ENCODE results near the gene MSX2. TPM values are rescaled to one million over a fixed set of nuclear protein-coding genes. Genes with fewer than 3 reads are reported as not detected.

The MSX2 gene
- total RNA-seq, 5 donors from 2014 or later (not counting 1 experiment from before 2014, with no cell fraction given), result not detected

DNA sequence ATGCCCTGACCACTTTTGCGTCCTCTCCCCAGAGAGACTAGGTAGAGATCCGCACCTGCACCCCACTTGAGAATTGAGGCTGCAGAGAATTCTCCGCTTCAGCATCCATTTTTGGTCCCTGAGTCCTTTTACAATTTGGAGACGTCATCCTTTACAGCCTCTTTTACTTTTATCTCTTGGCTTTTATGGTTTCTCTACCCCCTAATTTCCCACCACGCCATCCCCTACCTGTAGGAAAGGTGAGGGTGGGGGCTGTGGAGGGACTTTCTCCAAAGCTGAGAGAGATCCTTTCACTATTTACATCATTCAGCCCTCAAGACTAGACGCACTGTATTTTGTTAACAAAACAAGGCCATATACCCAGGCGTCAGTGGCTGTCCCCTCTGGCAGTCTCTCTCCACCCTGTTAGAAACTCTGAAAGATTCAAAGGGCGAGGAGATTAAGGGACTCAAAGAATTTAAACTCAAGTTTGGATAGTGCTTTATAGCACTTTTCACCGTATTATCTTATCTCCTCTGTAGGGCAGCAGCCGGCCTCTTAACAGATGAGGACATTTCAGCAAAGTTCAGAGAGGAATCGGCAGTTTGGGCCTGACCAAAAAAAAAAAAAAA lies 1.7 kb downstream of the MSX2 start:
- H3K4me3 ChIP-seq (ENCODE audit: control insufficient read depth in 1 of 2, extremely low read depth in 1 of 2, low read length in 1 of 2), result no peak overlapping the region
- no peak overlapping the region for H3K27ac ChIP-seq (ENCODE audit: low read length)
- POLR2A ChIA-PET, result no interaction called here
- peaks cover 76 to 88% of the 10 kb centered on the region in 2 donors for H3K27me3 Mint-ChIP-seq
- peaks cover 33 to 53% of the 10 kb centered on the region in 2 experiments for H3K27me3 ChIP-seq (replicated peaks in 1 of 2; ENCODE audit: control insufficient read depth in 2 of 2, extremely low read depth in 1 of 2, insufficient read depth in 2 of 2, low read length in 1 of 2)
- no peak overlapping the region for H3K27ac Mint-ChIP-seq
- DNase-seq (no peak), ATAC-seq (replicated peaks in 1 of 4) (no peak)
- CTCF ChIA-PET, result interaction anchor here in 1 of 2 donors (0.6 kb wide), 1 partner anchor 1151 kb away, joined by 3 read pairs; no protein-coding TSS in a partner anchor
- H3K9me3 Mint-ChIP-seq, result no peaks in the 10 kb centered on the region
- no peaks in the 10 kb centered on the region for H3K36me3 Mint-ChIP-seq
- peak overlapping the region in 2 of 3 donors; percentile 1 to 49 for H3K4me3 Mint-ChIP-seq
- H3K9me3 ChIP-seq, result no peaks in the 10 kb centered on the region
- peaks cover 8 to 19% (median 12%) of the 10 kb centered on the region in 3 donors for H3K4me1 Mint-ChIP-seq
- 44% methylated on average over 7 of the region's 11 CpGs for WGBS (ENCODE audit: insufficient coverage)
- H3K4me1 ChIP-seq (ENCODE audit: control insufficient read depth in 1 of 2, extremely low read depth in 1 of 2, insufficient read depth in 2 of 2, low read length in 2 of 2), result peaks cover 0 to 8% of the 10 kb centered on the region in 2 experiments
- H3K36me3 ChIP-seq (ENCODE audit: control insufficient read depth in 2 of 2, extremely low read depth in 1 of 2, insufficient read depth in 1 of 2, low read length in 1 of 2), result no peaks in the 10 kb centered on the region

DNA sequence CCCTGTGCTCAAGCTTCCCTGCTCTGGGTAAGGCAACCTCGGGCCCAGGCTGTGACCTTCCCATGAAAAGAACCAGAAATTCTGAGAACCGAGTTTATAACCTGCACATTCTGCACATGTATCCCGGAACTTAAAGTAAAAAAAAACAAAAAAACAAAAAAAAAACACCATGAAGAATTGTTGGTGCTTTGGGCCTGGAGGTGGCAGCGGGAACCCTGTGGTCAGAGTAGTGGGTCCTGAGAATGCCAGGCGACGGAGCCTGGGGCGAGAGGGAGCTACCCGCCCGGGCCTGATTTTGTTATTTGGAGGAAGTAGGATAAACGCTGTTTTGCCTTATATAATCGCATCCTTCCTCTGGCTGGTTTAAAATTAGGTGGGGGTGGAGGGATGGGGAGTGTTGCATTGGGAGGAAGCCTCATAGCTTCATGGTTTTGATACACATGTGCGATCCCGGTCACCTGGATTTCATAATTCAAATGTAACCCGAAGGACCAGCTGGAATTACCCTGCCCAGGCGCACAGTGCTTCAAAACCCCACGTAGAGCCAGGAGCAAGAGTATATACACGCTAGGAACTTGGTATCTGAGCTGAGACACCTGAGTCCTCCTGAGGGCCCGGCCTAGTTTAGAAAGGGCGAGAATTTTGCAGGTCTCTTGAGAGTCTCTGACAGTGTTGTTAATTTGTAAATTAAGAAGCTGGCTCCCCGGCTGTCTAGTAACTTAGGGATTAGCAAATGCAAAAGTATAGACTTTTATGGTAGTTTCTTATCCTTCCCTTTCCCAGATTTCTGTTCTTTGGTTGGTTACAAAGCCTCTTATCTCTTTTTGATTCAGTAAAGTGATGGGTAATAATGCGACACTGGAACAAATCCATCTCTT lies 2.8 kb downstream of the MSX2 start:
- Histone ChIP-seq H3K27me3 (replicated peaks in 1 of 2; ENCODE audit: control insufficient read depth in 2 of 2, extremely low read depth in 1 of 2, insufficient read depth in 2 of 2, low read length in 1 of 2) (peaks cover 35 to 55% of the 10 kb centered on the region in 2 experiments), H3K9me3 (no peaks in the 10 kb centered on the region), H3K36me3 (ENCODE audit: control insufficient read depth in 2 of 2, extremely low read depth in 1 of 2, insufficient read depth in 1 of 2, low read length in 1 of 2) (no peaks in the 10 kb centered on the region), H3K27ac (ENCODE audit: low read length) (no peak overlapping the region), H3K4me1 (ENCODE audit: control insufficient read depth in 1 of 2, extremely low read depth in 1 of 2, insufficient read depth in 2 of 2, low read length in 2 of 2) (peaks cover 0 to 8% of the 10 kb centered on the region in 2 experiments), H3K4me3 (ENCODE audit: control insufficient read depth in 1 of 2, extremely low read depth in 1 of 2, low read length in 1 of 2) (no peak overlapping the region)
- ChIA-PET POLR2A (interaction anchor here in 1 of 2 donors (0.6 kb wide), 1 partner anchor 12 kb away, joined by 3 read pairs; no protein-coding TSS in a partner anchor), CTCF (interaction anchor here (0.6 kb wide), 2 partner anchors 308 to 1152 kb away, joined by 3 read pairs; no protein-coding TSS in a partner anchor)
- Mint-ChIP-seq H3K36me3 (no peaks in the 10 kb centered on the region), H3K27ac (no peak overlapping the region), H3K27me3 (peaks cover 73 to 86% of the 10 kb centered on the region in 2 donors), H3K9me3 (no peaks in the 10 kb centered on the region), H3K4me1 (peaks cover 8 to 14% (median 12%) of the 10 kb centered on the region in 3 donors), H3K4me3 (no peak overlapping the region)
- ATAC-seq (replicated peaks in 1 of 4) (no peak), DNase-seq (no peak)
- WGBS (ENCODE audit: insufficient coverage), result 23% methylated on average over 14 of the region's 21 CpGs

DNA sequence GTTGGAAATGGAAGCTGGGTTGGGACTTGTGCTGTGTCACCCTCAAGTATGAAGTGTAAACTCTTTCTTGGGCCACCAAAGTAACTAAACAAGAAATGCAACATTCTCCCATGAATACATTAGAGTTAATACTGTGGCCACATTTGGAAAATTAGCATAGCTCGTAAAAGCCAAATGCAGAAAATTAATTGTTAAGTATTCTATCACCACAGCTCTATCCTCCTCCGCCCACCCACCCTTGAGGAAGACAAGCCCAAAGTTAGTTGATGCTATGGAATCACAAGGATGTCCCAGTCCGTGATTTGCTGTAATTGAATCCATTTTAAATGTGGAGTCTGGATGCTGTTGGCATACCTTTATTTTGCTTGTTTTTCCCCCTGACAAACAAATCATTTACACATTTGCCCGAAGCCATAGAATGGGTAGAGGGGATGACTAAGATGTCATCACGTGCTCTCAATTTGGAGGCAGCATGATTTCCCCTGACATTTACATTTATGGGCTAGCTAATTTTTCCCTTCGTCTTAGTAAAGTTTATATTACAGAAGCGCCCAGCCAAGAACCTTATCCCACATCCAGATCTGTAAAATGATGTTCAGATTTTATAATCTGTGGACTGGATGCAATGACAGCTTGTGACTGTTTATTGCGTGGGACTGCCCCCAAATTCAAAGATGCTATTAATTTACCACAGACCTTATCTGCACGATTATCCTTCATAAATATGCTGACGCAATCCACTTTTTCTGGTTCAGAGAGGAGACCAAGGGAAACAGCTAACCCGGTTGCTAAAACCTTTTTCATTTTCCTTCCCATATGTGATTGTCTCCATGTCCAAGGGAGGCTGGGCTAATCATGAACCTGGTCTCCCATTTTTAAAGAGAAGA lies 3.7 kb downstream of the MSX2 start:
- H3K4me1 ChIP-seq (ENCODE audit: control insufficient read depth in 1 of 2, extremely low read depth in 1 of 2, insufficient read depth in 2 of 2, low read length in 2 of 2), result peaks cover 0 to 8% of the 10 kb centered on the region in 2 experiments

DNA sequence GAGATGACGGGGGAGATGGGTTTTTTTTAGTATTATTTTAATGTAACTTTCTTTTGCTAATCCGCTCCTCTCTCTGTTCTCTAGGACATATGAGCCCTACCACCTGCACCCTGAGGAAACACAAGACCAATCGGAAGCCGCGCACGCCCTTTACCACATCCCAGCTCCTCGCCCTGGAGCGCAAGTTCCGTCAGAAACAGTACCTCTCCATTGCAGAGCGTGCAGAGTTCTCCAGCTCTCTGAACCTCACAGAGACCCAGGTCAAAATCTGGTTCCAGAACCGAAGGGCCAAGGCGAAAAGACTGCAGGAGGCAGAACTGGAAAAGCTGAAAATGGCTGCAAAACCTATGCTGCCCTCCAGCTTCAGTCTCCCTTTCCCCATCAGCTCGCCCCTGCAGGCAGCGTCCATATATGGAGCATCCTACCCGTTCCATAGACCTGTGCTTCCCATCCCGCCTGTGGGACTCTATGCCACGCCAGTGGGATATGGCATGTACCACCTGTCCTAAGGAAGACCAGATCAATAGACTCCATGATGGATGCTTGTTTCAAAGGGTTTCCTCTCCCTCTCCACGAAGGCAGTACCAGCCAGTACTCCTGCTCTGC lies 4.8 kb downstream of the MSX2 start:
- Mint-ChIP-seq H3K9me3 (no peaks in the 10 kb centered on the region), H3K27me3 (peaks cover 71 to 85% of the 10 kb centered on the region in 2 donors), H3K36me3 (no peaks in the 10 kb centered on the region), H3K4me1 (peaks cover 2 to 7% (median 4%) of the 10 kb centered on the region in 3 donors), H3K4me3 (no peak overlapping the region), H3K27ac (no peak overlapping the region)
- no peak overlapping the region for H3K4me3 ChIP-seq (ENCODE audit: control insufficient read depth in 1 of 2, extremely low read depth in 1 of 2, low read length in 1 of 2)
- H3K9me3 ChIP-seq, result no peaks in the 10 kb centered on the region
- 68% methylated on average over 16 of the region's 18 CpGs for WGBS (ENCODE audit: insufficient coverage)
- H3K27me3 ChIP-seq (replicated peaks in 1 of 2; ENCODE audit: control insufficient read depth in 2 of 2, extremely low read depth in 1 of 2, insufficient read depth in 2 of 2, low read length in 1 of 2), result peaks cover 29 to 62% of the 10 kb centered on the region in 2 experiments
- POLR2A ChIA-PET, result interaction anchor here in 1 of 2 donors (0.8 kb wide), 1 partner anchor 271 kb away, joined by 4 read pairs; no protein-coding TSS in a partner anchor
- peaks cover 0 to under 1% of the 10 kb centered on the region in 2 experiments for H3K4me1 ChIP-seq (ENCODE audit: control insufficient read depth in 1 of 2, extremely low read depth in 1 of 2, insufficient read depth in 2 of 2, low read length in 2 of 2)
- no peak overlapping the region for H3K27ac ChIP-seq (ENCODE audit: low read length)
- DNase-seq, result no peak
- CTCF ChIA-PET, result no interaction called here
- no peak for ATAC-seq (replicated peaks in 1 of 4)
- no peaks in the 10 kb centered on the region for H3K36me3 ChIP-seq (ENCODE audit: control insufficient read depth in 2 of 2, extremely low read depth in 1 of 2, insufficient read depth in 1 of 2, low read length in 1 of 2)

More for the DNA sequence above, 3.7 kb downstream of the MSX2 start:
- Mint-ChIP-seq H3K4me1 (peaks cover 8 to 14% (median 12%) of the 10 kb centered on the region in 3 donors), H3K36me3 (no peaks in the 10 kb centered on the region), H3K9me3 (no peaks in the 10 kb centered on the region), H3K27ac (no peak overlapping the region), H3K4me3 (no peak overlapping the region), H3K27me3 (peaks cover 72 to 86% of the 10 kb centered on the region in 2 donors)
- H3K9me3 ChIP-seq, result no peaks in the 10 kb centered on the region
- CTCF ChIA-PET, result interaction anchor here in 1 of 2 donors (0.6 kb wide), 1 partner anchor 308 kb away, joined by 3 read pairs; no protein-coding TSS in a partner anchor
- no peak overlapping the region for H3K4me3 ChIP-seq (ENCODE audit: control insufficient read depth in 1 of 2, extremely low read depth in 1 of 2, low read length in 1 of 2)
- DNase-seq (no peak), ATAC-seq (replicated peaks in 1 of 4) (no peak)
- no peak overlapping the region for H3K27ac ChIP-seq (ENCODE audit: low read length)
- POLR2A ChIA-PET, result interaction anchor here in 1 of 2 donors (0.6 kb wide), 1 partner anchor 11 kb away, joined by 3 read pairs; no protein-coding TSS in a partner anchor
- WGBS (ENCODE audit: insufficient coverage), result no CpG with 5 or more reads among the region's 11 CpGs
- no peaks in the 10 kb centered on the region for H3K36me3 ChIP-seq (ENCODE audit: control insufficient read depth in 2 of 2, extremely low read depth in 1 of 2, insufficient read depth in 1 of 2, low read length in 1 of 2)
- peaks cover 33 to 64% of the 10 kb centered on the region in 2 experiments for H3K27me3 ChIP-seq (replicated peaks in 1 of 2; ENCODE audit: control insufficient read depth in 2 of 2, extremely low read depth in 1 of 2, insufficient read depth in 2 of 2, low read length in 1 of 2)

DNA sequence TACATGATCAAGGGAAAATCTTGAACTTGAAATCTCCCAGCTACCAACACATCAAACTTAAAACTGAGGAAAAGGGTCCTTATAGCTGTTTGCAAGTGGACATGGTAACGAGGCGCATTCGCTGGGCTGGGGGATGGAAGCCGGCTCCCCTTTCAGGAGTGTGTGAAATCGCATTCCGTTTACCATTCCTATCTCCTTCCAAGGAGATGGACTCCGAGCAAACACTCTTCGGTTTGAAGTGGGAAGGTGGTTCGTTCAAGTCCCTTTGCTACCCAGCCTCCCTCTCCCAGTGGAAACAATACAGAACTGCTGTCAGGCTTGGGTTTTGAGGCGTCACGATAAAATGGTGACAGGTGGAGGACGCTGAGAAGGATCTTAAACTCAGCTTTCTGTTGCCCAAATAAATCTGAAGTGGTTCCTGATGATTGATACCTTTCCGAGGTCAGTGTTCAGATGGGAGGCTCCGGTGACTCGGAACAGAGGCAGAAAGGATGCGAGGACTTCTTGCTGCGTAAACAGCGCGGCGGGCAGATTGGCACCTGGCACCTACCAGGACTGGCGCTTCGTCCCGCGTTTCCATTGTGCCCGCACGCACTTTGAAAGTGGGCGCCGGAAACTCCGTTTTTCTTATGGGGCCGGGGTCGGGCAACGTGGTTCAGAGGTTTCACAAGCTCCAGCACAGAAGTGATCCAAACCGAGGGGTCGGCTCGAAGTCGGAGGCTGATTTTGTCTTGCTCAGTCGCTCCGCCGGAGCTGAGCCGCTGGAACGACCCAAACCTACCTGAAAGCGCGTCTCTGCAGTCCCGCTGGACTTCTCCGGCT lies 7.0 kb downstream of the MSX2 start:
- Mint-ChIP-seq H3K27me3 (peaks cover 84 to 89% of the 10 kb centered on the region in 2 donors), H3K4me3 (no peak overlapping the region), H3K4me1 (peaks cover 0 to 5% (median 3%) of the 10 kb centered on the region in 3 donors), H3K9me3 (no peaks in the 10 kb centered on the region), H3K27ac (no peak overlapping the region), H3K36me3 (no peaks in the 10 kb centered on the region)
- Histone ChIP-seq H3K27me3 (replicated peaks in 1 of 2; ENCODE audit: control insufficient read depth in 2 of 2, extremely low read depth in 1 of 2, insufficient read depth in 2 of 2, low read length in 1 of 2) (peaks cover 34 to 62% of the 10 kb centered on the region in 2 experiments), H3K27ac (ENCODE audit: low read length) (no peak overlapping the region), H3K36me3 (ENCODE audit: control insufficient read depth in 2 of 2, extremely low read depth in 1 of 2, insufficient read depth in 1 of 2, low read length in 1 of 2) (no peaks in the 10 kb centered on the region), H3K9me3 (no peaks in the 10 kb centered on the region), H3K4me3 (ENCODE audit: control insufficient read depth in 1 of 2, extremely low read depth in 1 of 2, low read length in 1 of 2) (no peak overlapping the region), H3K4me1 (ENCODE audit: control insufficient read depth in 1 of 2, extremely low read depth in 1 of 2, insufficient read depth in 2 of 2, low read length in 2 of 2) (peaks cover 0 to 2% of the 10 kb centered on the region in 2 experiments)
- ATAC-seq (replicated peaks in 1 of 4) (no peak), DNase-seq (no peak)
- 8% methylated on average over 34 of the region's 45 CpGs for WGBS (ENCODE audit: insufficient coverage)
- POLR2A ChIA-PET, result no interaction called here
- CTCF ChIA-PET, result no interaction called here
